CD14-positive monocyte (primary cell): Measurements from ENCODE around the gene TRIM38. TPM values are rescaled to one million over a fixed set of nuclear protein-coding genes. Genes with fewer than 3 reads are reported as not detected.
"Not testable (repeated sequence)": the region's sequence is repeated elsewhere in the genome, so short reads cannot be mapped to it uniquely, and the experiment has no call there.

ENCODE experiments used
- DNase-seq, 3 donors: peaks; one replicate each; pipeline ENCODE4 v3.0.0-alpha.2; 2011 to 2022
- H2AFZ ChIP-seq: 2 replicates; pipeline ENCODE4 v1.6.0; 2012; ENCODE audit warnings: mild to moderate bottlenecking, low read depth, low read length, inconsistent platforms; ENCODE audit not compliant: insufficient read depth, poor library complexity, severe bottlenecking
- H3K27ac ChIP-seq, 2 donors: 1 replicate in 1 of 2; 2 replicates in 1 of 2; pipeline ENCODE4 v1.5.1; 2012 to 2013; ENCODE audit warnings: low read length in 2 of 2, control low read depth in 1 of 2, inconsistent platforms in 1 of 2, low read depth in 1 of 2, mild to moderate bottlenecking in 1 of 2
- H3K27me3 ChIP-seq, 2 donors: one replicate each; pipeline versions ENCODE4 v1.6.0 to v1.6.1; 2011 to 2013; ENCODE audit warnings: low read length in 2 of 2; ENCODE audit not compliant: control insufficient read depth in 2 of 2, insufficient read depth in 2 of 2
- H3K36me3 ChIP-seq, 2 donors: replicated peaks in 1 of 2; 1 replicate in 1 of 2; 2 replicates in 1 of 2; pipeline versions ENCODE4 v1.5.1 to v1.6.1; 2012 to 2013; ENCODE audit warnings: low read length in 2 of 2, control low read depth in 1 of 2, inconsistent platforms in 1 of 2, mild to moderate bottlenecking in 1 of 2; ENCODE audit not compliant: insufficient read depth in 2 of 2, control insufficient read depth in 1 of 2
- H3K4me1 ChIP-seq, 2 donors: 1 replicate in 1 of 2; 2 replicates in 1 of 2; pipeline versions ENCODE4 v1.5.1 to v1.6.1; 2012 to 2013; ENCODE audit warnings: low read length in 2 of 2, control low read depth in 1 of 2, inconsistent platforms in 1 of 2, mild to moderate bottlenecking in 1 of 2, moderate library complexity in 1 of 2; ENCODE audit not compliant: insufficient read depth in 2 of 2, control insufficient read depth in 1 of 2
- H3K4me2 ChIP-seq: replicated peaks from 2 replicates; pipeline ENCODE3; 2012; ENCODE audit warnings: low read length, moderate library complexity, mild to moderate bottlenecking; ENCODE audit not compliant: poor library complexity, severe bottlenecking; ENCODE audit errors: extremely low read depth
- H3K4me3 ChIP-seq, 3 experiments: fragments of 200-600 bp in 1 of 3; sonication (generic) in 1 of 3; replicated peaks in 1 of 3; 1 replicate in 2 of 3; 2 replicates in 1 of 3; pipeline ENCODE4 v1.5.1; 2011 to 2013; ENCODE audit warnings: low read length in 3 of 3, mild to moderate bottlenecking in 3 of 3, control low read depth in 2 of 3, low read depth in 2 of 3, inconsistent platforms in 1 of 3, moderate library complexity in 1 of 3
- H3K79me2 ChIP-seq: 2 replicates; pipeline ENCODE4 v1.6.0; 2012; ENCODE audit warnings: mild to moderate bottlenecking, control low read depth, inconsistent platforms, low read length, moderate library complexity; ENCODE audit not compliant: insufficient read depth
- H3K9ac ChIP-seq: 2 replicates; pipeline ENCODE4 v1.6.0; 2017; ENCODE audit warnings: low read length, mild to moderate bottlenecking; ENCODE audit not compliant: insufficient read depth, poor library complexity, severe bottlenecking
- H3K9me3 ChIP-seq, 2 donors: replicated peaks in 1 of 2; 1 replicate in 1 of 2; 2 replicates in 1 of 2; pipeline versions ENCODE4 v1.5.1 to v1.6.1; 2012 to 2013; ENCODE audit warnings: low read length in 2 of 2, control low read depth in 1 of 2; ENCODE audit not compliant: control insufficient read depth in 1 of 2, insufficient read depth in 1 of 2
- H4K20me1 ChIP-seq: 2 replicates; pipeline ENCODE4 v1.6.0; 2012; ENCODE audit warnings: mild to moderate bottlenecking, low read length, control low read depth, moderate library complexity; ENCODE audit not compliant: insufficient read depth
- H3K27ac Mint-ChIP-seq, 7 donors: one replicate each; pipeline ENCODE4 v1.8.0; 2020; ENCODE audit warnings: mild to moderate bottlenecking in 7 of 7, mixed read lengths in 7 of 7, moderate library complexity in 6 of 7, inconsistent platforms in 2 of 7
- H3K27me3 Mint-ChIP-seq, 3 donors: one replicate each; pipeline ENCODE4 v1.8.0; 2021 to 2022; ENCODE audit warnings: low read depth in 3 of 3, mild to moderate bottlenecking in 3 of 3, mixed read lengths in 3 of 3, moderate library complexity in 3 of 3, inconsistent platforms in 1 of 3
- H3K36me3 Mint-ChIP-seq, 2 donors: one replicate each; pipeline ENCODE4 v1.8.0; 2020; ENCODE audit warnings: mixed read lengths in 2 of 2, inconsistent platforms in 1 of 2, mild to moderate bottlenecking in 1 of 2
- H3K4me1 Mint-ChIP-seq: one replicate; pipeline ENCODE4 v1.8.0; 2020; ENCODE audit warnings: mild to moderate bottlenecking, mixed read lengths
- H3K4me3 Mint-ChIP-seq, 2 donors: one replicate each; pipeline ENCODE4 v1.8.0; 2020; ENCODE audit warnings: mild to moderate bottlenecking in 2 of 2, mixed read lengths in 2 of 2, moderate library complexity in 1 of 2
- H3K9me3 Mint-ChIP-seq, 7 donors: one replicate each; pipeline ENCODE4 v1.8.0; 2020 to 2022; ENCODE audit warnings: mixed read lengths in 7 of 7, mild to moderate bottlenecking in 6 of 7, moderate library complexity in 6 of 7, inconsistent platforms in 2 of 7
- WGBS: methylation state at CpG from one replicate; pipeline ENCODE4 v1.1.5; 2013; ENCODE audit warnings: missing lambda C conversion rate; ENCODE audit not compliant: insufficient coverage; 5-methylcytosine and 5-hydroxymethylcytosine counted together
- intact Hi-C, 2 donors: fragments of 100-400 bp; cut with micrococcal nuclease; formaldehyde crosslinking; loops; one replicate each; pipeline versions ENCODE4 v1.15.0 to v1.15.1; 2023
- polyA plus RNA-seq, 3 donors: library from polyadenylated mRNA; depleted of rRNA in 1 of 3; unstranded in 2 of 3; stranded (reverse) in 1 of 3; fragments of 300-500 nt in 2 of 3; fragments of >200 nt in 1 of 3; fragmentation: Illumina TruSeq in 2 of 3; gene quantifications; 1 replicate in 2 of 3; 2 replicates in 1 of 3; pipeline ENCODE4 v1.2.3, GENCODE V29; 2012 to 2021
- TF ChIP-seq, protein P1 (sequence below): fragments of 200-600 bp; IDR thresholded peaks from one replicate; pipeline ENCODE4 v1.8.0; 2022; ENCODE audit warnings: antibody characterized with exemption, mild to moderate bottlenecking

The TRIM38 gene
- polyA plus RNA-seq, 3 donors = 4.1 to 23.2 (median 8.0) TPM

GRCh38 chr6:25998379-25998778 is 35.8 kb downstream of the TRIM38 start:
- H3K27ac Mint-ChIP-seq = no peak overlapping the region
- peaks cover 0 to 4% (median under 1%) of the 10 kb centered on the region in 3 donors for H3K27me3 Mint-ChIP-seq
- TF ChIP-seq, protein P1, sequence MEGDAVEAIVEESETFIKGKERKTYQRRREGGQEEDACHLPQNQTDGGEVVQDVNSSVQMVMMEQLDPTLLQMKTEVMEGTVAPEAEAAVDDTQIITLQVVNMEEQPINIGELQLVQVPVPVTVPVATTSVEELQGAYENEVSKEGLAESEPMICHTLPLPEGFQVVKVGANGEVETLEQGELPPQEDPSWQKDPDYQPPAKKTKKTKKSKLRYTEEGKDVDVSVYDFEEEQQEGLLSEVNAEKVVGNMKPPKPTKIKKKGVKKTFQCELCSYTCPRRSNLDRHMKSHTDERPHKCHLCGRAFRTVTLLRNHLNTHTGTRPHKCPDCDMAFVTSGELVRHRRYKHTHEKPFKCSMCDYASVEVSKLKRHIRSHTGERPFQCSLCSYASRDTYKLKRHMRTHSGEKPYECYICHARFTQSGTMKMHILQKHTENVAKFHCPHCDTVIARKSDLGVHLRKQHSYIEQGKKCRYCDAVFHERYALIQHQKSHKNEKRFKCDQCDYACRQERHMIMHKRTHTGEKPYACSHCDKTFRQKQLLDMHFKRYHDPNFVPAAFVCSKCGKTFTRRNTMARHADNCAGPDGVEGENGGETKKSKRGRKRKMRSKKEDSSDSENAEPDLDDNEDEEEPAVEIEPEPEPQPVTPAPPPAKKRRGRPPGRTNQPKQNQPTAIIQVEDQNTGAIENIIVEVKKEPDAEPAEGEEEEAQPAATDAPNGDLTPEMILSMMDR = no peak
- DNase-seq = no peak
- no peak overlapping the region for H2AFZ ChIP-seq
- H3K4me3 ChIP-seq = no peak overlapping the region
- no peak overlapping the region for H3K4me3 Mint-ChIP-seq
- H3K27me3 ChIP-seq = no peaks in the 10 kb centered on the region
- no peak overlapping the region for H3K4me2 ChIP-seq
- H3K9me3 ChIP-seq = no peaks in the 10 kb centered on the region
- H3K79me2 ChIP-seq = peaks cover 4% of the 10 kb centered on the region
- intact Hi-C loops = no loop called here
- no peaks in the 10 kb centered on the region for H3K9me3 Mint-ChIP-seq
- peaks cover 21% of the 10 kb centered on the region for H3K4me1 Mint-ChIP-seq
- H3K36me3 ChIP-seq = peaks cover 0 to 21% of the 10 kb centered on the region in 2 donors
- H3K36me3 Mint-ChIP-seq = peaks cover 24 to 25% of the 10 kb centered on the region in 2 donors
- peaks cover 2 to 6% of the 10 kb centered on the region in 2 donors for H3K4me1 ChIP-seq
- no peaks in the 10 kb centered on the region for H4K20me1 ChIP-seq
- H3K9ac ChIP-seq = no peak overlapping the region
- H3K27ac ChIP-seq = no peak overlapping the region

DNA sequence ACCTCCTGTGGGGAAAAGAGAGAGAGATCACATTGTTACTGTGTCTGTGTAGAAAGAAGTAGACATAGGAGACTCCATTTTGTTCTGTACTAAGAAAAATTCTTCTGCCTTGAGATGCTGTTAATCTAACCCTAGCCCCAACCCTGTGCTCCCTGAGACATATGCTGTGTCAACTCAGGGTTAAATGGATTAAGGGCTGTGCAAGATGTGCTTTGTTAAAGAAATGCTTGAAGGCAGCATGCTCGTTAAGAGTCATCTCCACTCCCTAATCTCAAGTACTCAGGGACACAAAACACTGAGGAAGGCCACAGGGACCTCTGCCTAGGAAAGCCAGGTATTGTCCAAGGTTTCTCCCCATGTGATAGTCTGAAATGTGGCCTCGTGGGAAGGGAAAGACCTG is 36.6 kb downstream of the TRIM38 start:
- H3K27ac ChIP-seq, H3K9me3 Mint-ChIP-seq, H3K4me1 ChIP-seq, H3K27me3 Mint-ChIP-seq, H3K9ac ChIP-seq, H4K20me1 ChIP-seq, DNase-seq, intact Hi-C loops, H3K4me3 ChIP-seq, H3K9me3 ChIP-seq, H3K27ac Mint-ChIP-seq, H3K4me2 ChIP-seq, H3K79me2 ChIP-seq, H3K4me3 Mint-ChIP-seq, H3K27me3 ChIP-seq, H2AFZ ChIP-seq: not testable (repeated sequence)
- peaks cover 0 to 21% of the 10 kb centered on the region in 2 donors for H3K36me3 ChIP-seq
- H3K36me3 Mint-ChIP-seq = peaks cover 26 to 29% of the 10 kb centered on the region in 2 donors
- no CpG with 5 or more reads among the region's 2 CpGs for WGBS
- peaks cover 13% of the 10 kb centered on the region for H3K4me1 Mint-ChIP-seq
